ENCODE data around the gene GRPEL1. TPM values are rescaled to one million over a fixed set of nuclear protein-coding genes. Genes with fewer than 3 reads are reported as not detected.

The GRPEL1 gene
- polyA plus RNA-seq, 3 donors from 2014 or later, result 40.4 to 58.9 (median 41.8) TPM

- Mint-ChIP-seq H3K4me1 (peaks cover 23% of the 10 kb centered on the region in 2 donors), H3K36me3 (peaks cover 8 to 25% (median 11%) of the 10 kb centered on the region in 3 donors), H3K9me3 (no peaks in the 10 kb centered on the region), H3K4me3 (no peak overlapping the region), H3K27me3 (ENCODE audit: low read depth in 3 of 3) (peaks cover 0 to 3% (median 3%) of the 10 kb centered on the region in 3 donors), H3K27ac (peak overlapping the region in 3 of 6 donors; percentile 21 to 39 (median 26))
- DNase-seq, result no peak
These were observed 13.6 kb downstream of the GRPEL1 start for GRCh38 chr4:7054106-7054880.

GRCh38 chr4:7052923-7053715 is 14.7 kb downstream of the GRPEL1 start:
- Mint-ChIP-seq H3K27me3 (ENCODE audit: low read depth in 3 of 3) (peaks cover 0 to 3% (median 3%) of the 10 kb centered on the region in 3 donors), H3K9me3 (no peaks in the 10 kb centered on the region), H3K27ac (no peak overlapping the region), H3K4me1 (peaks cover 24 to 29% of the 10 kb centered on the region in 2 donors), H3K4me3 (peak overlapping the region in 1 of 5 donors; percentile 39), H3K36me3 (peaks cover 5 to 21% (median 11%) of the 10 kb centered on the region in 3 donors)
- DNase-seq, result no peak

GRCh38 chr4:7052313-7052712 is 15.6 kb downstream of the GRPEL1 start:
- H3K4me1 Mint-ChIP-seq, result peaks cover 29 to 36% of the 10 kb centered on the region in 2 donors
- H3K4me3 Mint-ChIP-seq, result no peak overlapping the region
- H3K36me3 Mint-ChIP-seq, result peaks cover 5 to 21% (median 11%) of the 10 kb centered on the region in 3 donors
- no peaks in the 10 kb centered on the region for H3K9me3 Mint-ChIP-seq
- H3K27ac Mint-ChIP-seq, result peak overlapping the region in 1 of 6 donors; percentile 1
- DNase-seq, result no peak
- peaks cover 0 to 3% (median 3%) of the 10 kb centered on the region in 3 donors for H3K27me3 Mint-ChIP-seq (ENCODE audit: low read depth in 3 of 3)

GRCh38 chr4:7051905-7052304 is 16.0 kb downstream of the GRPEL1 start:
- Mint-ChIP-seq H3K27ac (no peak overlapping the region), H3K4me3 (no peak overlapping the region), H3K9me3 (no peaks in the 10 kb centered on the region), H3K27me3 (ENCODE audit: low read depth in 3 of 3) (peaks cover 0 to 3% (median 3%) of the 10 kb centered on the region in 3 donors), H3K4me1 (peaks cover 33 to 40% of the 10 kb centered on the region in 2 donors), H3K36me3 (peaks cover 5 to 21% (median 11%) of the 10 kb centered on the region in 3 donors)
- no peak for DNase-seq

- Mint-ChIP-seq H3K27ac (no peak overlapping the region), H3K4me3 (no peak overlapping the region), H3K27me3 (ENCODE audit: low read depth in 3 of 3) (peaks cover 0 to 5% (median 5%) of the 10 kb centered on the region in 3 donors), H3K36me3 (peaks cover 5 to 16% (median 8%) of the 10 kb centered on the region in 3 donors), H3K4me1 (peaks cover 41 to 48% of the 10 kb centered on the region in 2 donors), H3K9me3 (no peaks in the 10 kb centered on the region)
- no peak for DNase-seq
These were observed 16.7 kb downstream of the GRPEL1 start for GRCh38 chr4:7051144-7051495.

GRCh38 chr4:7050481-7051143 is 17.3 kb downstream of the GRPEL1 start:
- H3K27me3 Mint-ChIP-seq (ENCODE audit: low read depth in 3 of 3), result peaks cover 0 to 5% (median 5%) of the 10 kb centered on the region in 3 donors
- peaks cover 46 to 53% of the 10 kb centered on the region in 2 donors for H3K4me1 Mint-ChIP-seq
- no peak overlapping the region for H3K4me3 Mint-ChIP-seq
- no peak overlapping the region for H3K27ac Mint-ChIP-seq
- peaks cover 5 to 12% (median 8%) of the 10 kb centered on the region in 3 donors for H3K36me3 Mint-ChIP-seq
- no peaks in the 10 kb centered on the region for H3K9me3 Mint-ChIP-seq
- DNase-seq, result no peak

GRCh38 chr4:7049739-7050138 is 18.1 kb downstream of the GRPEL1 start:
- no peak for DNase-seq
- peaks cover 55 to 62% of the 10 kb centered on the region in 2 donors for H3K4me1 Mint-ChIP-seq
- H3K27ac Mint-ChIP-seq, result no peak overlapping the region
- no peaks in the 10 kb centered on the region for H3K9me3 Mint-ChIP-seq
- peaks cover 5 to 10% (median 8%) of the 10 kb centered on the region in 3 donors for H3K36me3 Mint-ChIP-seq
- no peak overlapping the region for H3K4me3 Mint-ChIP-seq
- H3K27me3 Mint-ChIP-seq (ENCODE audit: low read depth in 3 of 3), result peaks cover 5 to 8% (median 6%) of the 10 kb centered on the region in 3 donors

GRCh38 chr4:7049295-7049694 is 18.6 kb downstream of the GRPEL1 start:
- no peak for DNase-seq
- Mint-ChIP-seq H3K9me3 (no peaks in the 10 kb centered on the region), H3K4me1 (peaks cover 59 to 63% of the 10 kb centered on the region in 2 donors), H3K27me3 (ENCODE audit: low read depth in 3 of 3) (peaks cover 7 to 9% (median 9%) of the 10 kb centered on the region in 3 donors), H3K27ac (no peak overlapping the region), H3K4me3 (no peak overlapping the region), H3K36me3 (peaks cover 2 to 6% (median 5%) of the 10 kb centered on the region in 3 donors)

- Mint-ChIP-seq H3K27me3 (ENCODE audit: low read depth in 3 of 3) (peaks cover 11 to 13% (median 13%) of the 10 kb centered on the region in 3 donors), H3K9me3 (no peaks in the 10 kb centered on the region), H3K36me3 (no peaks in the 10 kb centered on the region), H3K27ac (no peak overlapping the region), H3K4me1 (peaks cover 63% of the 10 kb centered on the region in 2 donors), H3K4me3 (peak overlapping the region in 1 of 5 donors; percentile 31)
- DNase-seq, result no peak
These were observed 19.2 kb downstream of the GRPEL1 start for GRCh38 chr4:7048642-7049041.

- Mint-ChIP-seq H3K27me3 (ENCODE audit: low read depth in 3 of 3) (peaks cover 16 to 21% (median 19%) of the 10 kb centered on the region in 3 donors), H3K36me3 (no peaks in the 10 kb centered on the region), H3K4me1 (peaks cover 53% of the 10 kb centered on the region in 2 donors), H3K9me3 (no peaks in the 10 kb centered on the region), H3K4me3 (peak overlapping the region in 2 of 5 donors; percentile 33 to 56), H3K27ac (peak overlapping the region in 1 of 6 donors; percentile 1)
- no peak for DNase-seq
These were observed 20.9 kb downstream of the GRPEL1 start for GRCh38 chr4:7046971-7047370.

- no peaks in the 10 kb centered on the region for H3K36me3 Mint-ChIP-seq
- DNase-seq, result no peak
- no peaks in the 10 kb centered on the region for H3K9me3 Mint-ChIP-seq
- peak overlapping the region in 1 of 6 donors; percentile 1 for H3K27ac Mint-ChIP-seq
- H3K4me1 Mint-ChIP-seq, result peaks cover 55 to 57% of the 10 kb centered on the region in 2 donors
- peak overlapping the region in 4 of 5 donors; percentile 44 to 90 (median 88) for H3K4me3 Mint-ChIP-seq
- peaks cover 16 to 24% (median 19%) of the 10 kb centered on the region in 3 donors for H3K27me3 Mint-ChIP-seq (ENCODE audit: low read depth in 3 of 3)
These were observed 21.6 kb downstream of the GRPEL1 start for GRCh38 chr4:7045961-7046921.

- Mint-ChIP-seq H3K27ac (peak overlapping the region in 2 of 6 donors; percentile 29 to 49), H3K9me3 (no peaks in the 10 kb centered on the region), H3K27me3 (ENCODE audit: low read depth in 3 of 3) (peaks cover 16 to 24% (median 19%) of the 10 kb centered on the region in 3 donors), H3K4me3 (peak overlapping the region; percentile 82 to 90 (median 89)), H3K4me1 (peaks cover 55 to 57% of the 10 kb centered on the region in 2 donors), H3K36me3 (no peaks in the 10 kb centered on the region)
- no peak for DNase-seq
These were observed 22.3 kb downstream of the GRPEL1 start for GRCh38 chr4:7045553-7045952.
